OCI-LY3 (cell line): ENCODE data around the gene C3orf85.

Source experiments
- CTCF ChIP-seq: fragments of 200-600, 300-600 bp; sonication (generic); IDR thresholded peaks from 2 replicates; pipeline ENCODE4 v1.5.1; 2014; ENCODE audit warnings: antibody characterized with exemption, low read length, low read depth
- EZH2phosphoT487 ChIP-seq: fragments of 200-600 bp; shearing (Covaris generic); IDR thresholded peaks from 2 replicates; pipeline ENCODE4 v1.6.1; 2018; ENCODE audit warnings: antibody characterized with exemption, mixed run types, low read depth

DNA sequence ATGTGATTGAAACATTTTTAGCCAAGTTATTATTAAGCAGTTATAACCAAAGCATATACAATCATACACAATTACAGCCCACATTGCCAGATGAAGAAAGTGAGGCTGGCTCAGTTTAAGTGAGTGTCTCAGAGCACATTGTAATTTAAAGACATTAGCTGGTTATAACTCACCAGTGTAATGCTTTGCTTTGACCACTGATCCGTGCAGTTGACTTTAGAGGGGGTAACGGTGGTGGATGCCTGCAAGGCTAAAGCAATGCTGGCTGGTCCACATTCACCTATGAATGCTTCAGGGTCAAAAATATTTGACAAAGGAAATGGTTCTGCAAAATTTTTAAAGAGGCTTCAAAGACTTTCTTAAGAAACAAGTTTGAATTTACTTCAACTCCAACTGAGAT lies 1.2 kb downstream of the C3orf85 start:
- TF ChIP-seq CTCF: no peak
- TF ChIP-seq EZH2phosphoT487: no peak
